Caco-2 (cell line): Measurements from ENCODE around the gene EPB41L4A. TPM values are rescaled to one million over a fixed set of nuclear protein-coding genes. Genes with fewer than 3 reads are reported as not detected.

Experiments
- BruUV-seq: library from RNA; stranded (reverse); fragments of 400-500 nt; replicated peaks from 2 replicates; lab custom pipeline; 2021; lab: Mats Ljungman, UMichigan
- CTCF ChIA-PET: fragments of 300-600 bp; sonication (Branson Sonifier 250); formaldehyde crosslinking; loops from one replicate; lab custom pipeline; 2022; ENCODE audit warnings: antibody characterized with exemption; lab: Charles Lee
- POLR2A ChIA-PET: fragments of 300-600 bp; sonication (Branson Sonifier 250); formaldehyde crosslinking; loops from one replicate; lab custom pipeline; 2022; ENCODE audit warnings: antibody characterized with exemption; lab: Charles Lee
- DNase-seq, 2 experiments: peaks; one replicate each; pipeline versions ENCODE4 v3.0.0 to v3.0.0-alpha.2; 2020 to 2022
- H3K27me3 ChIP-seq: replicated peaks from 2 replicates; pipeline ENCODE4 v1.6.0; 2011; ENCODE audit warnings: low read length; ENCODE audit not compliant: control insufficient read depth, insufficient read depth
- H3K36me3 ChIP-seq: 2 replicates; pipeline ENCODE4 v1.5.1; 2011; ENCODE audit warnings: low read length; ENCODE audit not compliant: control insufficient read depth, insufficient read depth
- H3K4me1 ChIP-seq: fragments of 250-450 bp; sonication (Bioruptor Pico); 2 replicates; pipeline ENCODE4 v1.5.1; 2020; ENCODE audit warnings: mild to moderate bottlenecking
- H3K4me3 ChIP-seq: 2 replicates; pipeline ENCODE4 v1.5.1; 2011; ENCODE audit warnings: low read depth, mild to moderate bottlenecking, control low read depth, low read length
- H3K9me3 ChIP-seq: fragments of 250-450 bp; sonication (Bioruptor Pico); 2 replicates; pipeline ENCODE4 v1.5.1; 2020; ENCODE audit warnings: mild to moderate bottlenecking, moderate library complexity
- H3K27ac Mint-ChIP-seq: one replicate; pipeline ENCODE4 v1.8.0; 2022; ENCODE audit warnings: mixed read lengths; ENCODE audit not compliant: unreplicated experiment
- H3K27me3 Mint-ChIP-seq: one replicate; pipeline ENCODE4 v1.8.0; 2022; ENCODE audit warnings: mixed read lengths; ENCODE audit not compliant: insufficient read depth, unreplicated experiment
- H3K36me3 Mint-ChIP-seq: one replicate; pipeline ENCODE4 v1.8.0; 2022; ENCODE audit warnings: mild to moderate bottlenecking, mixed read lengths; ENCODE audit not compliant: insufficient read depth, unreplicated experiment
- H3K4me1 Mint-ChIP-seq: one replicate; pipeline ENCODE4 v1.8.0; 2022; ENCODE audit warnings: low read depth, mixed read lengths; ENCODE audit not compliant: unreplicated experiment
- H3K4me3 Mint-ChIP-seq: one replicate; pipeline ENCODE4 v1.8.0; 2022; ENCODE audit warnings: mild to moderate bottlenecking, moderate library complexity, mixed read lengths; ENCODE audit not compliant: unreplicated experiment
- H3K9me3 Mint-ChIP-seq: one replicate; pipeline ENCODE4 v1.8.0; 2022; ENCODE audit warnings: mixed read lengths; ENCODE audit not compliant: unreplicated experiment
- CTCF ChIP-seq, 2 experiments: fragments of 200-600 bp in 1 of 2; IDR thresholded peaks; 1 replicate in 1 of 2; 2 replicates in 1 of 2; pipeline versions ENCODE4 v1.5.1 to v1.8.0; 2011 to 2022; ENCODE audit warnings: antibody characterized with exemption in 1 of 2, control low read depth in 1 of 2, inconsistent platforms in 1 of 2, low read depth in 1 of 2, low read length in 1 of 2, mild to moderate bottlenecking in 1 of 2, moderate library complexity in 1 of 2; ENCODE audit not compliant: insufficient read depth in 1 of 2, severe bottlenecking in 1 of 2, unreplicated experiment in 1 of 2
- intact Hi-C: fragments of 100-400 bp; cut with micrococcal nuclease; formaldehyde crosslinking; loops from one replicate; pipeline ENCODE4 v1.10.0; 2022; ENCODE audit not compliant: unreplicated experiment
- total RNA-seq: library from RNA; stranded (reverse); gene quantifications from 2 replicates; pipeline ENCODE4 v1.2.3, GENCODE V29; 2022

The EPB41L4A gene
- total RNA-seq, 1 experiment from 2014 or later = 1.4 TPM

GRCh38 chr5:112117551-112117950 lies 301.5 kb downstream of the EPB41L4A start:
- ChIA-PET CTCF (no interaction called here), POLR2A (no interaction called here)
- Mint-ChIP-seq H3K27ac (no peak overlapping the region), H3K9me3 (no peaks in the 10 kb centered on the region), H3K4me1 (no peaks in the 10 kb centered on the region), H3K4me3 (no peak overlapping the region), H3K27me3 (peaks cover 13% of the 10 kb centered on the region), H3K36me3 (no peaks in the 10 kb centered on the region)
- Histone ChIP-seq H3K4me3 (no peak overlapping the region), H3K27me3 (no peaks in the 10 kb centered on the region), H3K36me3 (no peaks in the 10 kb centered on the region), H3K4me1 (no peaks in the 10 kb centered on the region), H3K9me3 (no peaks in the 10 kb centered on the region)
- no TSS peak for BruUV-seq
- intact Hi-C loops = no loop called here
- no peak for TF ChIP-seq CTCF (IDR thresholded peaks at IDR 0.05; ENCODE audit: insufficient read depth in 1 of 2, low read depth in 1 of 2, low read length in 1 of 2, severe bottlenecking in 1 of 2, unreplicated experiment in 1 of 2)
- DNase-seq = no peak

- intact Hi-C loops = no loop called here
- no peak for DNase-seq
- H3K4me3 Mint-ChIP-seq = no peak overlapping the region
- no TSS peak for BruUV-seq
- Histone ChIP-seq H3K36me3 (no peaks in the 10 kb centered on the region), H3K4me3 (no peak overlapping the region), H3K27me3 (no peaks in the 10 kb centered on the region), H3K4me1 (no peaks in the 10 kb centered on the region), H3K9me3 (no peaks in the 10 kb centered on the region)
- no peaks in the 10 kb centered on the region for H3K9me3 Mint-ChIP-seq
- H3K4me1 Mint-ChIP-seq = no peaks in the 10 kb centered on the region
- H3K27me3 Mint-ChIP-seq = peaks cover 10% of the 10 kb centered on the region
- POLR2A ChIA-PET = no interaction called here
- CTCF ChIA-PET = no interaction called here
- H3K27ac Mint-ChIP-seq = no peak overlapping the region
- no peak for TF ChIP-seq CTCF (IDR thresholded peaks at IDR 0.05; ENCODE audit: insufficient read depth in 1 of 2, low read depth in 1 of 2, low read length in 1 of 2, severe bottlenecking in 1 of 2, unreplicated experiment in 1 of 2)
- H3K36me3 Mint-ChIP-seq = no peaks in the 10 kb centered on the region
Measured at GRCh38 chr5:112116371-112116770, 302.7 kb downstream of the EPB41L4A start.

- CTCF ChIA-PET = no interaction called here
Measured at GRCh38 chr5:112113565-112113964, 305.5 kb downstream of the EPB41L4A start.

More at GRCh38 chr5:112113565-112113964, 305.5 kb downstream of the EPB41L4A start:
- no peaks in the 10 kb centered on the region for H3K9me3 Mint-ChIP-seq
- Histone ChIP-seq H3K4me3 (no peak overlapping the region), H3K4me1 (no peaks in the 10 kb centered on the region), H3K27me3 (no peaks in the 10 kb centered on the region), H3K36me3 (no peaks in the 10 kb centered on the region), H3K9me3 (no peaks in the 10 kb centered on the region)
- H3K27ac Mint-ChIP-seq = no peak overlapping the region
- no peak overlapping the region for H3K4me3 Mint-ChIP-seq
- no peaks in the 10 kb centered on the region for H3K36me3 Mint-ChIP-seq
- TF ChIP-seq CTCF (IDR thresholded peaks at IDR 0.05; ENCODE audit: insufficient read depth in 1 of 2, low read depth in 1 of 2, low read length in 1 of 2, severe bottlenecking in 1 of 2, unreplicated experiment in 1 of 2) = no peak
- no TSS peak for BruUV-seq
- POLR2A ChIA-PET = no interaction called here
- H3K4me1 Mint-ChIP-seq = no peaks in the 10 kb centered on the region
- intact Hi-C loops = no loop called here
- H3K27me3 Mint-ChIP-seq = peaks cover 4% of the 10 kb centered on the region
- no peak for DNase-seq
